ENCODE results near the gene MEIS2.

Gene MEIS2

GRCh38 chr15:36845270-36845669 is 255.1 kb downstream of the MEIS2 start:
- peaks cover 6% of the 10 kb centered on the region for H3K9me3 Mint-ChIP-seq
- peaks cover 26% of the 10 kb centered on the region for H3K27me3 Mint-ChIP-seq
- DNase-seq (ENCODE audit: low spot score in 2 of 2) (no peak), ATAC-seq (replicated peaks; ENCODE audit: extremely low read depth, poor library complexity, severe bottlenecking) (no peak)
- no peaks in the 10 kb centered on the region for H3K4me1 Mint-ChIP-seq
- no peak overlapping the region for H3K4me3 Mint-ChIP-seq
- H3K27ac Mint-ChIP-seq (ENCODE audit: low read depth): no peak overlapping the region
- no peaks in the 10 kb centered on the region for H3K36me3 Mint-ChIP-seq (ENCODE audit: insufficient read depth)

GRCh38 chr15:36844534-36844998 is 255.8 kb downstream of the MEIS2 start:
- DNase-seq (ENCODE audit: low spot score in 2 of 2) (no peak), ATAC-seq (replicated peaks; ENCODE audit: extremely low read depth, poor library complexity, severe bottlenecking) (no peak)
- Mint-ChIP-seq H3K4me3 (no peak overlapping the region), H3K9me3 (peaks cover 6% of the 10 kb centered on the region), H3K27me3 (peaks cover 26% of the 10 kb centered on the region), H3K4me1 (no peaks in the 10 kb centered on the region), H3K36me3 (ENCODE audit: insufficient read depth) (no peaks in the 10 kb centered on the region), H3K27ac (ENCODE audit: low read depth) (no peak overlapping the region)

GRCh38 chr15:36843822-36844221 is 256.5 kb downstream of the MEIS2 start:
- Mint-ChIP-seq H3K9me3 (peaks cover 6% of the 10 kb centered on the region), H3K36me3 (ENCODE audit: insufficient read depth) (no peaks in the 10 kb centered on the region), H3K27ac (ENCODE audit: low read depth) (no peak overlapping the region), H3K4me1 (no peaks in the 10 kb centered on the region), H3K27me3 (peaks cover 26% of the 10 kb centered on the region), H3K4me3 (no peak overlapping the region)
- DNase-seq (ENCODE audit: low spot score in 2 of 2) (no peak), ATAC-seq (replicated peaks; ENCODE audit: extremely low read depth, poor library complexity, severe bottlenecking) (no peak)

- ATAC-seq (replicated peaks; ENCODE audit: extremely low read depth, poor library complexity, severe bottlenecking): no peak
- Mint-ChIP-seq H3K36me3 (ENCODE audit: insufficient read depth) (no peaks in the 10 kb centered on the region), H3K4me1 (no peaks in the 10 kb centered on the region), H3K27ac (ENCODE audit: low read depth) (no peak overlapping the region), H3K27me3 (peaks cover 9% of the 10 kb centered on the region), H3K4me3 (no peak overlapping the region), H3K9me3 (peaks cover 6% of the 10 kb centered on the region)
- DNase-seq (ENCODE audit: low spot score in 2 of 2): no peak
Observed at GRCh38 chr15:36841193-36841592, 259.2 kb downstream of the MEIS2 start.

Measured in central memory CD8-positive, alpha-beta T cell (primary cell).